NCI-H128 (cell line): ENCODE measurements around the gene NEAT1.
"Not testable (repeated sequence)": the region's sequence is repeated elsewhere in the genome, so short reads cannot be mapped to it uniquely, and the experiment has no call there.

Experiments
- DNase-seq: peaks from one replicate; lab custom pipeline; 2025; ENCODE audit not compliant: unreplicated experiment; lab: John Stamatoyannopoulos, UW

Gene NEAT1

DNA sequence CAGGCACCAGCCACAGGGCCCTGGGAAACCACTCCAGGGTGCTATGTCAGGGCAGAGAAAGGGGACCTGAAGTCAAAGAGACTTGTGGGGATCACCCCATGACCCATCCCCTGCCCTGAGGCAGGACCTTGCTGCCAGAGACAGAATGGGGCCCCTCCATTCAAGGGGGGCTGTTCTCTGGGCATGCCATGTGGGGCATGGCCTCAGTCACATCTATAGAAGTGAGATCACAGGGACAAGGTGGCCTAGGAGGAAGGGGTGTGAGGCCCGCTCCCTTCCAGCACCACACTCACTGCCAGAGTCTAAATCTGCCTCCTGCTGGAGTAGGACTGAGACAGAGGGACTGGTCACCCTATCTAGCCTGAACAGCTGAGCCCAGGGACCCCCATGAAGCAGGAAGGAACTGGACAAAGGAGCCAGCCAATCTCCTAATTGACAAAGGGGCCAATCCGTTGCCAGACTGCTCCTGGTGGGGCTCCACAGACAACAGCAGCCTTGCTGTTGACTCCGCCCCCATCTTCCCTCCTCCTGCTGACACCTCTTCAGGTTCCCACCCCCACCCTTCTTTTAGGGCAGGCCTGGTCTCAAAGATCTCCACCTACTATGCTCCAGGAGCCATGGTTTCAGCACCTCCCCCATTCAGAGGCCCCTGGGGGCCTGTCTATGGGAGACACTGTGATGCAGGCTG, 26.0 kb downstream of the NEAT1 start:
- DNase-seq: no peak

DNA sequence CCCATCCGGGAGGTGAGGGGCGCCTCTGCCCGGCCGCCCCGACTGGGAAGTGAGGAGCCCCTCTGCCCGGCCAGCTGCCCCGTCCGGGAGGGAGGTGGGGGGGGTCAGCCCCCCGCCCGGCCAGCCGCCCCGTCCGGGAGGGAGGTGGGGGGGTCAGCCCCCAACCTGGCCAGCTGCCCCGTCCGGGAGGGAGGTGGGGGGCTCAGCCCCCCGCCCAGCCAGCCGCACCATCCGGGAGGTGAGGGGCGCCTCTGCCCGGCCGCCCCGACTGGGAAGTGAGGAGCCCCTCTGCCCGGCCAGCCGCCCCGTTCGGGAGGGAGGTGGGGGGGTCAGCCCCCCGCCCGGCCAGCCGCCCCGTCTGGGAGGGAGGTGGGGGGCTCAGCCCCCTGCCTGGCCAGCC, 28.7 kb downstream of the NEAT1 start:
- DNase-seq: not testable (repeated sequence)

DNA sequence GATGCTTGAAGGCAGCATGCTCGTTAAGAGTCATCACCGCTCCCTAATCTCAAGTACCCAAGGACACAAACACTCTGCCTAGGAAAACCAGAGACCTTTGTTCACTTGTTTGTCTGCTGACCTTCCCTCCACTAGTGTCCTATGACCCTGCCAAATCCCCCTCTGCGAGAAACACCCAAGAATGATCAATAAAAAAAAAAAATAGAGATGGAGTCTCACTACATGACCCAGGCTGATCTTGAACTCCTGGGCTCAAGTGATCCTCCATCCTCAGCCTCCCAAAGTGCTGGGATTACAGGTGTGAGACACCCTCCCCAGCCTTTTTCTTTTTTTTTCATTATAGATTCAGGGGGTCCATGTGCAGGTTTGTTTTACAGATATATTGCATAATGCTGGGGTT, 29.7 kb downstream of the NEAT1 start:
- not testable (repeated sequence) for DNase-seq

DNA sequence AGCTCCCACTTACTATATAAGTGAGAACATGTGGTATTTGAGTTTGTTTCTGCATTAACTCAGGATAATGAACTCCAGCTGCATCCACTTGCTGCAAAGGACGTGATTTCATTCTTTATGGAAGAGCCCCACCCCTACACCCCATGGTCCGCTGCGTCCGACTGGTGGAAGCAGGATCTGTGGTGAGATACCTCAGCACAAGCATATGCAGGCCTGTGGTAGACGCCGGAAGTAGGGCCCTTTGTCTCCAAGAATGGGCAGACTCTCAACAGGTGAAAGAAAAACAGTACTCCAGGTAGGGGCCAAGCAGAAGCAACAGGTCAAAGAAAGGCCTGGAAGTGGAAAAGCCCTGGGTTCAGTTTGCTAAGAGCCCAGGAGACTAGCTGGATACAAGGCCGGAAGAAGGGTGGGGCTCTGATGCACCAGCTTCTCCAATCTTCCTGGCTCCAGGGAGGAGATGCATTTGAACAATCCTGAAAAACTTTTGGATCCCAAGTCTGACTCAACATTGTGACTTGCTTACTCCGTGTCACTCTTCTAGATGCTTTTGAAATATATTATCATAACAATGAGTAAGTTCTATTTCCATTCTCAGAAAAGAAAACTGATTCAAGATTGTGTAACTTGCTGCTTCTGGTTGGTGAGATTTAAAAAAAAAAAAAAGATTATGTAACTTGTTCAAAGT, 30.4 kb downstream of the NEAT1 start:
- DNase-seq: no peak

DNA sequence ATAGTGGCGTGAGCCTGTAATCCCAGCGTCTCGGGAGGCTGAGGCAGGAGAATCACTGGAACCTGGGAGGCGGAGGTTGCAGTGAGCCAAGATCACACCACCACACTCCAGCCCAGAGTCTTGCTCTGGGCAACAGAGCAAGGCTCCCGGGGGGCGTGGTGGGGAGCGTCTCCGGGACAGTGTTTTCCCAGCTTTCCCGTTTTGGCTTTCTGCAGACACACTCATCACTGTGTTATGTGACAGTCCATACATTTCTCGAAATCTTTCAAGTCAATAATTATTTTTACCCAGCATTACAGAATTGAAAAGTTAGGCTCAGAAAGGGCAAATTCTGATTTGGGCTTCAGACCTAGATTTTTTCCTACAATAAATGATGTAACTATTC, 31.7 kb downstream of the NEAT1 start:
- DNase-seq: no peak

DNA sequence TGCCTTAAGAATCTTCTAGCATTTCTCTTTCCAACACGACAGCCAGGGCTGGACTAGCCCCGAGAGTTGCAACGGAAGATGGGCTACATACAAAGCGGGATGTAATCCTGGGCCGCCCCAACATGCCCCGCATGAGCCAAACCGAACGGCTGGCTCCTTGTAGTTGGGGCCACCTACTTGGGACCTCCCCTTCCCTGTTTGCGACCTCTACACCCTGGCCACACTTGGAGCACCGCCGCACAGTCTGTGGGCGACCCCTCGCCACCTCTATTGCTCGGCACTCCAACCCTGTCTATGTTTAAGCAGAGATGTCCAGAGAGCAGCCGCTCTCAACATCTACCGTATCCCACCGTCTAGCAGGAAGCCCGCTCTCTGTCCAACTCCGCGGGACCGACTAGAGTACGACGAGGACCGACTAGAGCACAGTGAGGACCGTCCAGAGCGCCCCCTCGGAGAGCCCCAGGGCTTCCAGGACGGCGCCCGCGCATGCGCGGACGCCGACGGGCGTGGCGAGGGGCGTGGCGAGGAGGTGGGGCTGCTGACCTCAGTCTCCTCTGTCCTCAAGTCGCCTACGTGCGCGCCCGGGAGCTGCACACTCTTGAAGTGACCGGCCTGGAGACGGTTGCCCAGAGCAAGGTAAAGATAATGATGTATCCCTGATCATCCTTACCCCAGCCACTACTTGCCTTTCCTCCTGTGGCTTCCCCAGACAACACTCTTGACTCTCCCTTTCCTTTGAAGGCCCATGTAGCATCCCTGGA, 32.3 kb downstream of the NEAT1 start:
- peak; percentile 87 for DNase-seq

DNA sequence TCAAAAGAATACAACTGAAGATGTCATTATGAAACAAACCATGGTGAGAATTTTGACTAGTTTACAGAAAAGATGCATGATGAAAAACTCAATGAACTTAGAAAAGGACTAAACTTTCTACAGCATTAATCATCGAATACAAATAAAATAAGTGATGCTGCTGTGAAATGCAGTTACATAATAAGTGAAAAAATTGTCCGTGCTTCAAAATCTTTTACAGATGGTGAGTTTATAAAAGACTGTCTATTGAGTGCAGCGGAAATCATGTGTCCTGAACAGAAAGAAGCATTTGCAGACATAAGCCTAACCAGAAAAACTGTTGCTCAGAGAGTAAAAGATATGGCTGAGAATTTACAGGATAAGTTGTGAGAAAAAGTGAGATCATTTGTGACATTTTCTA, 33.8 kb downstream of the NEAT1 start:
- DNase-seq: no peak

DNA sequence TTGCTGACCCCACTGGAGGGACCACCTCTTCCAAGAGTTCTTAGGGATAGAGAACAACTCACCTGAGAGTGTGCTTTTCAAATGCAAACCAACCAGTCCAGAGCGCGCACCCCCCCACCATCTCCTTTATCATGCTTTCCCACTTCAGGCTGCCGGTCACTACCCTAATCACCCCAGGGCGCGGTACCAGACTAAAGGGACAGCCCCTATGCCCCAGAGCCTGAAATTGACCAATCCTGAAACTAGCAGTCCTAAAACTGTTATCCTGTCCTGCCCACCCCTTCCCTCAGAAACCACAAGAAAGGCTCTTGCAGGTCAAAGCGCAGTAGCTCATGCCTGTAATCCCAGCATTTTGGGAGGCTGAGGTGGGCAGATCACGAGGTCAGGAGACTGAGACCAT, 37.0 kb downstream of the NEAT1 start:
- DNase-seq: no peak

DNA sequence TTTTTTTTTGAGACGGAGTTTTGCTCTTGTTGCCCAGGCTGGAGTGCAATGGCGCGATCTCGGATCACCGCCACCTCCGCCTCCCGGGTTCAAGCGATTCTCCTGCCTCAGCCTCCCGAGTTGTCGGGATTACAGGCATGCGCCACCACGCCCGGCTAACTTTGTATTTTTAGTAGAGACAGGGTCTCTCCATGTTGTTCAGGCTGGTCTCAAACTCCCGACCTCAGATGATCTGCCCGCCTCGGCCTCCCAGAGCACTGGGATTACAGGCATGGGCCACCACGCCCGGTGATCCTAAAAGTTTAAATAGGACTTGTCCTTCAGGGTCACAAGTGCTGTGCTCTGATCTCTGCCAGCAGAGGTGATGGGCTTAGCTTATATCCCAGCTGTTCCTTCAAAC, 42.9 kb downstream of the NEAT1 start:
- DNase-seq: not testable (repeated sequence)

DNA sequence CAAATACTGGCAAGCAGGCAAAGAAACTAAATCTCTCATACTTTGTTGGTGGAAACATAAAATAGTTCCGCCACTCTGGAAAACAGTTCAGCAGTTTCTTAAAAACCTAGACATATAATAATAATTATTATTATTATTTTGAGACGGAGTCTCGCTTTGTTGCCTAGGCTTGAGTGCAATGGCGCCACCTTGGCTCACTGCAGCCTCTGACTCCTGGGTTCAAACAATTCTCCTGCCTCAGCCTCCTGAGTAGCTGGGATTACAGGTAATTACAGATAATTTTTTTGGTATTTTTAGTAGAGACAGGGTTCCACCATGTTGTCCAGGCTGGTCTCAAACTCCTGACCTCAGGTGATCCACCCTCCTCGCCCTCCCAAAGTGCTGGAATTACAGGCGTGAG, 44.7 kb downstream of the NEAT1 start:
- DNase-seq: not testable (repeated sequence)

DNA sequence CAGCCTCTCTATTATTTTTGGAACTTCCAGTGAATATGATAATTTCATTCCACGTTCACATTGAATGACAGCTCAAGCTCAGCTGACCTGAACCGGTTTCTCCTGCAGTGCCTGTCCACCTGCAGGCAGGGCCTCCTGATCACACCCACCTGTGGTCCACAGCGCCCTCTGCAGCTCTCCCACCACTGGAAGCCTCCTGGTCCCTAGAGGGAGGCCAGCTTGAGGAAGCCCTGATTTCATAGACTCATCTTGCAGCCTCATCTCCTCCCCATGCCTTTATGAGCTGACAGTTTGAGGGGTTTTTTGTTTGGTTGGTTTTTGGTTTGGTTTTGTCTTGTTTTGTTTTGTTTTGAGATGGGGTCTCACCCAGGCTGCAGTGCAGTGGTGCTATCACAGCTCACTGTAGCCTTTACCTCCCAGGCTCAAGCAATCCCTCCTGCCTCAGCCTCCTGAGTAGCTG, 46.3 kb downstream of the NEAT1 start:
- peak; percentile 50 for DNase-seq

DNA sequence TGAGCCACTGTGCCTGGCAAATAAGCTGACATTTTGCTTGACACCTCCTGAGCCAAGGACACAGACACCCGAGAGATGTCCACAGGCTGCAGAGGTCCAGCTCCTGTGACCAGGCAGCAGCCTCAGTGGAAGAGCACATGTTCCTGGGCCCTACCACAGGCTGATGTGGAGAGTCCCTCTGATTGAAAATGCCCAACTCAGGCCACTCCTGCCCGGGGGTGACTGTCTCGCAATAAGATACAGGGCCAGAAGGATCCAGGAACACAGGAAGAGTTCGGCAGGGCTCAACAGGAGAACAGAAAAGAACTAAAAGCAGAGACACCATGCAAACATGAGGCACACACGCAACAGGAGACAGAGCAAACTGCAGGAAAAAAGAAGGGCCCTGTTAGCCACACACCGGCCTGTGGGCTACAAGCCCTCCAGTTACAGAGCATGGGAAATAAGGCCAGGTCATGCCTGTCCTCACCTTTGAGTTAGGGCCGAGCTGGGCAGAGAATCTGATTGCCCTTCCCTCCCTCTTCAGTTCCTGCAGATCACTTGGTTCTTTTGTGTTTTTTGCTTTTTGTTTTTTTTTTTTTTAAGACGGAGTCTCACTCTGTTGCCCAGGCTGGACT, 47.9 kb downstream of the NEAT1 start:
- DNase-seq: no peak

DNA sequence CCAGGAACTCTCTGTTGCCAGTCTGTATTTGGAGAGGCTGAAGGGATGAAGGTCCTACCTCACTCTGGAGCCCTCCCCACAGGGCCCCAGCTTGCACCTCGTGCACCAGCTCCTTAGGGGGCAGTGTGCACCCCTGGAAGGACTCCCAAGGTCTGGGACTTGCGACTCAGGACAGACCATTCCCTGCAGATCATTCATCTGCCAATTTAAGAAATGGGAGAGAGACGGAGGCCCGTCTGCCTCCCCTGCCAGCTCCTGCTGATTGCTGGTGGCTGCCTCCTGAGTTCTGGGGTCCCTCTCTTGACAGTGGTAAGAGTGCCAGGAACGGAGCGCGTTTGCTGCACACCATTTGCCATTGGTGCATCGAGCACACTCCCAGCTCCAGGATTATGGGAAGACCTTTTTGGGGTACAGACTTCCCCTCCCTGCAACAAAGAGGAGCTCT, 48.9 kb downstream of the NEAT1 start:
- DNase-seq: no peak

DNA sequence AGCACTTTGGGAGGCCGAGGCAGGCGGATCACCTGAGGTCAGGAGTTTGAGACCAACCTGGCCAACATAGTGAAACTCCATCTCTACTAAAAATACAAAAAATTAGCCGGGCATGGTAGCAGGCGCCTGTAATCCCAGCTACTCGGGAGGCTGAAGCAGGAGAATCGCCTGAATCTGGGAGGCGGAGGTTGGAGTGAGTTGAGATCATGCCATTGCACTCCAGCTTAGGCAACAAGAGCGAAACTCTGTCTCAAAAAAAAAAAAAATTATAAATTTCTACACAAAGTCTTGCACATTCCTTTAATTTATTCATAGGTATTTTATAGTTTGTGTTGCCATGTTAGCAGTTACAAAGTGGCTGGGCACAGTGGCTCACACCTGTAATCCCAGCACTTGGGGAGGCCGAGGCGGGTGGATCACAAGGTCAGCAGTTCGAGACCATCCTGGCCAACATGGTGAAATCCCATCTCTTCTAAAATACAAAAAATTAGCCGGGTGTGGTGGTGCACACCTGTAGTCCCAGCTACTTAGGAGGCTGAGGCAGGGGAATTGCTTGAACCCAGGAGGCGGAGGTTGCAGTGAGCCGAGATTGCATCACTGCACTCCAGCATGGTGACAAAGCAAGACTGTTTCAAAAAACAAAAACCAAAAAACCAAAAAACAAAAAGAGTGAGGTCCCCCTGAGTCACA, 50.1 kb downstream of the NEAT1 start:
- DNase-seq: not testable (repeated sequence)

DNA sequence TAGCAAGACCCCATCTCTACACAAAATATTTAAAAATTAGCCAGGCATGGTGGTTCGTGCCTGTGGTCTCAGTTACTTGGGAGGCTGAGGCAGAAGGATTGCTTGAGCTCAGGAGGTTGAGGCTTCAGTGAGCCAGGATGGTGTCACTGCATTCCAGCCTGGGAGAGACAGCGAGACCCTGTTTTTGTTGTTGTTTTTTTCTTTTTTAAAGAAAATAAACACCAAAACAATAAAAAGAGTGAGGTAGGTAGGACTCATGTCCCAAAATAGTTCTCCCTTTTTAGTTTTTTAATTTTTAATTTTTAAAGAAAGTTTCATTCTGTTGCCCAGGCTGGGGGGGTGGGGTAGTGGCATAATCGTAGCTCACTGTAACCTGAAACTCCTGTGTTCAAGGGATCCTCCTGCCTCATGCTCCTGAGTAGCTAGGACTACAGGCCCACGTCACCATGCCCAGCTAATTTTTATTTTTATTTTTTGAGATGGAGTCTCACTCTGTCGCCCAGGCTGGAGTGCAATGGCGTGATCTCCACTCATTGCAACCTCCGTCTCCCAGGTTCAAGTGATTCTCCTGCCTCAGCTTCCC, 50.8 kb downstream of the NEAT1 start:
- no peak for DNase-seq

DNA sequence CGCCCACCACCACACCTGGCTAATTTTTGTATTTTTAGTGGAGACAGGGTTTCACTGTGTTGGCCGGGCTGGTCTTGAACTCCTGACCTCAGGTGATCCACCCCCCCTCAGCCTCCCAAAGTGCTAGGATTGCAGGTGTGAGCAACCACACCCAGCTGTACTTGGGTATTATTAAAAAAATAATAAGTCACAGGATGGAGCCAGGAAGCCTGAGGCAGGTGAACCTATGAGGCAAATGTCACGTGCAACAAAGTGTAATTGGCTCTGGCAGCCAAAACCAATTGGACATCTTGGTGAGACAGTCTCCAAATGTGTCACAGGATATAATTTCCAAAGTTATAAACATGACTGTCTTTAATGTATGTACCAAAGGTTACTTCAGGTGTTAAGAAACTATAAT, 52.3 kb downstream of the NEAT1 start:
- DNase-seq: no peak

DNA sequence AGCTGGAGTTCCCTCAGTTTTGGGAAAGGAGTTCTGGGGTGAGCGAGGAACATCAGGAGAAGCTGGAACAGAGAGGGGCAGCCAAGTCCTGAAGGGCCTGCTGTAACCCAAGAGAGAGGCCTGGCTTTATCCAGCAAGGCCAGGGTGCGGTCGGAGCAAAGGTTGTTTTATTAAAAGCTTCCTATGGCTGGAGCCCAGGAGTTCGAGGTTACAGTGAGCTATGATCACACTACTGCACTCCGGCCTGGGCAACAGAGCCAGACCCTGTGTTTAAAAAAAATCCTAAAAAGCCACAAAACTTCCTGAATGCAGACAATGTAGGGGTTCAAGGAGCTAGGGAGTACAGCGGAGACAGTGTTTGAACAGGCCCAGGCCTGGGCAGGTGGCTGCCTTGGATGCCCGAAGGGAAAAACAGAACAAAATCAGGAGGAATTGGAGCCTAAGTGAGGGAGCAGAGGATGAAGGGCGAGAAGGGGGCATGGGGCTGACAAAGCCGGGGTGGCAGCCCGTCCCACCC, 54.1 kb downstream of the NEAT1 start:
- no peak for DNase-seq

DNA sequence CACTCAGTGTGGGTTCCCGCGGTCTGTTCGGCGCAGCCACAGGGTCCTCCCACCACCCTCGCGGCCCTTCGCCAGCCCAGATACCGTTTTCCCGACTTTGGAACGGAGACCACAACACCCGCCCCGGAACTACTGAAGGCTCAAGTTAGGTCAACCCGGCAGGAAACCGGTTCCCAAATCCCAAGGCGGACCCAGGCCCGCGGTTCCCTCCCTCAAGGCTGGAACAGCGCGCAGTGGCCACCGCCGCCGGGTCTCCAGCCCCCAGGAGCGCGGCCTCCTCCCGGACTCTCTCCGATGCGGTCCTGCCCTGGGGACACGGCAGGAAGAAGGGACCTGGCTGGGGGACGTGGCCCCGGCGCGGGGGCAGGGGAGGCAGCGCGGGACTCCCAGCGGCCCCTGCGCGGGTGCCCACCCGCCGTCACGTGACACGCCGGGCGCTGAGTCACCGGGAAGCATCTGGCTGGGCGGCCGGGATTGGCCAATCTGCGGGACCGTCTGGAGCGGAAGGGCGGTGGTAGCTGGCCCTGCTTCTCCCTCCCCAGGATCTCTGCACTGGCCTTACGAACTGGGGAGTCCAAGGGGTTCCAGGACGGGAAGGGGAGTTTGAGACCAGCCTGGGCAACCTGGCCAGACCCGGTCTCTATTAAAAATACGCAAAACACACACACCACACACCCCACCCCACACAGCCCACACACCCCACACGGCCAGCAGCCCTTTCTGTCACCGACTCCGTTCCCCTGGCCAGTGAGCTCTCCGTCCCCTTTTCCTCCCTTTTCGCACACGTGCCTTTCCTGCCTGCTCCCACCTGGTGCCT, 54.8 kb downstream of the NEAT1 start:
- peak; percentile 90 for DNase-seq

DNA sequence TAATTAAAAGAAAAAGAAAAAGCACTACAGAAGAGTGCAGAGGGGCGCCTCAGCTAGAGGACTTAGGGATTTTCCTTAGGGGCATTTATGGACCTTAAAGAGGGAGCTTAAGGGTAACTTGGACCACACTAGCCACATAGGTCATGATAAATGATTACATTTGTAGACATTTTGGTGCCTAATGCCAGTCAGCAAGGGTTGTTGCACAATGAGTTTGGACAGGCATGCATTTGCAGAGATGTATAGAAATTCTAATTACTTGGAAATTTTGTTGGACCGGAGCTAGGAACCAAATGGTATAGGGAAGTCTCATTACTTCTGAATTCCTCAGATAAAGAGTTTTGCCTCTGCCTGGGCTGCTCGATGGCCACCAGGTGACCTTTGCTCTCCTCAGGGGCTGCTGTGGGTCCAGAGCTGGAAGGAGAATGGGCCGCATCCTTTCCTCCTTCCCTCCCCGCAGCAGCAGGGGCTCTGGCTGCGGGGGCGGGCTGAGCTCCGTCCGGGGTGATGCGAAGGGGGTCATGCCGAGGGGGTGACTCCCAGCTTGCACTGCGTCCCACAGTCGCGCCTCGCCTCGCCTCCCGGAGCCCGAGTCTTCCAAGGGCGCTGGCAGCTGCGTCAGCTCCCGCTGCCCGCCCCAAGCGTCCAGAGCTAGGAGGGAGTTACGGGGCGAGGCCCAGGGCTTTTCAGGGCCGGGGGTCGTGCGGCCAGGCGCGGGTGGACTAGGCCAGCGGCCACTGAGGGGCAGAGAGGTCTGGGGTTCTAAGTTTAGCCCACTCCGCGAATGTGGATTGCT, 56.0 kb downstream of the NEAT1 start:
- DNase-seq: no peak
